Measurements from ENCODE around the gene ZNF804A.

ZNF804A gene

DNA sequence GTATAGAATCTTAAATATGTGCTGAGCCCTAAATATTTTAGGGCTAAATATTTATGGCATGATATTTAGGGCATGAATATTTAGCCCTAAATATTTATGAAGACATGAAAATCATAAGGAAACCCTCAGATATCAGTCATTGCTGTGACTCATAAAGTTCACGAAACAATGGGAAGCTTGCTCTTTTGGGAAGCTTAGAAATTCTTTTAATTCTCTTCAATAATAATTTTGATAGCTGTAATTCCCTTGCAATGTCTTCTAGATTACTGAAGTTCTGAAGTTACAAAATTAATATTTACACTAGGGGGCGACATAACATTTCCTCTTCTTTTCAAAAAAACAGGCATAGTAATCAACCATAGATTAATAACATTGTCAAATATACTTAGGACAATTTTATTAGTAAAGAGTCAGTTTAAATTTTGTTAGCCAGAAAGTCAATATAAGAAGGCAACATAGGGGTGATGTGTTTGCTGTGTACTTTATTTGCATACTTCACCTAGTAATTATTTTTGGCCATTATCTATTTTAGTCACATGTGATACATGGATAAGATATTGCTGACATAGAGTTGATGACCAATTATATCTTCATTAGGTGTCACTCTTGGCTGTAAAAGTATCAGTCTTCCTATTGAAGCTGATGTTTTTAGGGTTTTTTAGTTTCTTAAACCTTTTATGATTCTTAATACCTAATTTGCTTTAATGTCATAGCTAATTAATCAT is 13.2 kb downstream of the ZNF804A start:
- no peak for DNase-seq

DNA sequence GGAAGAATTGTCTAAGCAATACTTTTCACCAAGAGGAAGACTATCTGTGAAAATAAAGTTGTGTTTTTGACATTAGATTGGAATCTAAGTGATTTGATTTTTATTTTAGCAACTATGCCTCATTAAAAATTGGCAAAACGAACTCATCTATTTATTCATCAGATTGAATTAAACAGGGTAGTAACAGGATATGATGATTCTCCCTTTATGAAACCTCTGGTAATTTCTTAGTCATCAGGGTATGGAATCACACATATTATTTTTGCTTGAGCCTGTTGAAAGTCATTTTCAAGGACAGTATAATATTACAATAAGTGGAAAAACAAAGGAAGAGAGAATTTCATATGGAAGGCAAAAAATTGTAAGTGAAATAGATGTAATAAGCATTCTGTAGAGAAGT is 22.0 kb downstream of the ZNF804A start:
- no peak for DNase-seq

DNA sequence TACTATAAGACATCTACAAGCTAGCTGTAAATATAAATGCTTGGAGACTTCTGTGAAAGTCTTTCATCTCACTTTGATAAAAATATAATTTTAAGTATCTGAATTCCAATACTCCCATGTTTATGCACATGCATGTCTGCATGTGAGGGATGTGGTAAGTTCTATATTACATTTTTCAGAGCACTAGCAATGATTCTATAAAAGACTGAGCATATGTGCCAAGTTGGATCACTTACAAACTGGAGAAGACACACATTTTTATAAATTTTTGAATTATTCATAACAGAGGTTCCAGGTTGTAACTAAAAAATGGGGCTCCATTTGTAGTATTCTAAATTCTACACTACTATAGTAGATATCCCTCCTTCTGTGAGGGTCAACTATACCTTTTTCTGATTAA is 26.0 kb downstream of the ZNF804A start:
- DNase-seq, result no peak

DNA sequence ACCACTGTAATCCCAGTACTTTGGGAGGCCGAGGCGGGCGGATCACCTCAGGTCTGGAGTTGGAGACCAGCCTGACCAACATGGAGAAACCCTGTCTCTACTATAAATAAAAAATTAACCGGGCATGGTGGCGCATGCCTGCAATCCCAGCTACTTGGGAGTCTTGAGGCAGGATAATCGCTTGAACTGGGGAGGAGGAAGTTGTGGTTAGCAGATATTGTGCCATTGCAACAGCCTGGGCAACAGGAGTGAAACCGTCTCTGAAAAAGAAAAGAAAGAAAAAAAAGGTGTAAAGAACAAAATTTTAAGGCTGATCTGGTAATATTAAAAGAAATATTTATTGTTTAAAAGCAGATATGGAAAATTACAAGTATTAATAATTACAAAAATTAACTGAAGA is 29.7 kb downstream of the ZNF804A start:
- no peak for DNase-seq

DNA sequence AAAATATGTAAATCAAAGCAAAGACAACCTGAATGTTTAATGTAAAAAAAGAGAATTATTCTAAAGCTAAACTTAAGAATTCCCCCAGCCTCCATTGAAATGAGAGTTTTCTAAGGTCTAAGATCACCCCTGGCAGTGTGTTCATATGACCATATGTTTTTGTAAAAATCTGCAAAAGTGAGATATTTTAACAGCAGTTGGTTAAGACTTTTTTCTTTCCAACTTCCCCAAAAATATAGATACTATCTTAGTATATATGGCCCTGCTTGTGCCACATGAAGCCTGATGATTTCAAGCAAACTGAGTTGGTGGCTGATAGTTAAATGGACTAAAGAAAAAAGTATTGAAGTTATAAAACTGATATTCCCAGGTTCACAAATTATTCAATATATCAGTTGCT is 35.4 kb downstream of the ZNF804A start:
- no peak for DNase-seq

DNA sequence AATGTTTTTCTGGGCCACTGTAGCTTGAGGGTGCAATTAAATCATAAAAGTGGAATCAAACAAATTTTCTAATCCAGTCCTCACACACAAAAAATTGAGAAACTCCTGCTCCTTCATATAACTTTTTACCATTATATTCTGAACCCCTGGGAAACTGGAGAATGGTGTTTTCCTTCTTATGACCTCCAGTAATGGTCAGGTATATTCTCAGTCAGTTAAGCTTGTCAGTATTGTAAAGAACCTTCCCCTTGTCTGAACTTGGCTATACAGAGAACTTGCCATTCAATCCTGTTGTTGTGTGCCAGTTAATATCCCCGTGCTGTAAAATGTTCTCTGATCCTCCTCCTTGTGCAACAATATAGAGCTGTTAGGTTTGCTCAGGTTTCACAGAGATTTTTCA is 39.5 kb downstream of the ZNF804A start:
- no peak for DNase-seq

DNA sequence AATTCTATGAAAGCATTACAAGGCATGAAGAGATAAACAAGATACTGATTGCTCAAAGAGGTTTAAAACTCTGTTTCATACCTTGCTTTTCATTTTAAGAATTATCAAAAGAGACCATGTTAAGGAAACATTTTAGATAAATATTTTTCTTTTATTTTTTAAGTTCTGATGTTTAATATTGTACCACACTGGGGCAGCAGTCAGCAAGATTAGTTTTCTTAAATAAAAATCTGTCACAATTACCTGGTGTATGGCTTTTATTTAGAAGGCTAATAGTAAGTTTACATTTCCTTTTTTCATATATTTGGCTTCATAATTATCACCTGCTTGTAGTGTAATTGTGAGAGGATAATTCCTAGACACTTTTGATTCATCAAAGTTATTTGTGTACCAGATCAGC is 46.4 kb downstream of the ZNF804A start:
- DNase-seq, result no peak

DNA sequence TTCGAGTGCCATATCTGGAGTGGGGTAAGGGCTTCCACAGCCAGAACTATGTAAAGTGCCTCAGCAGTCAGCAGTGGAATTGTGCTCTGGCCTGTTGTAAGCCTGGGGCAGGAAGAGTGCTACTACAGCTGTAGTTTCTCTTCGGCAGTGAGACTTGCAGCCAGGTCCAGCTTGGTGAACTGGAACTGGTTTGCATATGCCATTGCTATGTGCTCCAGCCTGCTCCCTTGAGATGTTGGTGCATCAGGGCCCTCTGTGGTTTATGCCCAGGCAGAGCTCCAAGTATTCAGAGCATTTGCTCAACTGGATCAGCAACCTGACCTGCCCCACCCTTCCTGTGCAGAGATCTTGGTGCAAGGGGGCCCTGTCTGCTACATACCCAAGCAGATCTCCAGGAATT is 47.8 kb downstream of the ZNF804A start:
- DNase-seq, result no peak

DNA sequence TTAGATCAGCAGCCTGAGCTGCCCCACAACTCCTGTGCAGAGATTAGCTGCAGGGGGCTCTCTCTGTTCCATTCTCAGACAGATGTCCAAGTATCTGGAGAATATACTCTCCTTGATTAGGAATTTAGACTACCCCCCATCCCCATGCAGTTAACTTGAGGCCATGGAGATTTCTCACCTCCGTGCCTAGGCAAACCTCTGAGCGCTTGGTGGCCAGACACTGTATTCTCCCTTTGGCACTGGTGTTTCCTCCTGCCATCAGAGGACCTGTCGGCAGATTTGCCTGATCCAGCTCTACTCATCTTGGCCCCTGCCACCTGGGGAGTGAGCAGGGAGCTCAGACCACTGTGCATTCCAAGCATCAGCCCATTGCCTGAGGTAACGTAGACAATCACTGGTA is 48.3 kb downstream of the ZNF804A start:
- DNase-seq, result no peak

DNA sequence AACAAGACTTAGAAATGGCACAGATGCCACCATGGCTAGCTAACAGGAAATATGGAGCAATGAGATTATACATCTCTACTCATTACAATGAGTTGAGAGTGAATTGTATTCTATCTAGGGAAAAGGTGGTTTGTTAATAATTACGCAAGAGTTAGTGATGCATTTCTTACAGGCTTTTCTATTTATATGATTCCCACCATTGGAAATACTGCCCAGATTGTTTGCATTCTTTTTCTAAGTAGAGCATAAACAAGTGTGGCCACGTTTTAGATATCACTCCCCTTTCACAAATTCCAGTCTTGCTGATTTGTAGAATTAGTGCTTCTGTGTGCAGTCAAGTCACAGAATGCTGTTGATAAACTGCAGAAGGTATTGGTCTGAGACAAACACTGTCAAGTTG is 56.6 kb downstream of the ZNF804A start:
- DNase-seq, result no peak

DNA sequence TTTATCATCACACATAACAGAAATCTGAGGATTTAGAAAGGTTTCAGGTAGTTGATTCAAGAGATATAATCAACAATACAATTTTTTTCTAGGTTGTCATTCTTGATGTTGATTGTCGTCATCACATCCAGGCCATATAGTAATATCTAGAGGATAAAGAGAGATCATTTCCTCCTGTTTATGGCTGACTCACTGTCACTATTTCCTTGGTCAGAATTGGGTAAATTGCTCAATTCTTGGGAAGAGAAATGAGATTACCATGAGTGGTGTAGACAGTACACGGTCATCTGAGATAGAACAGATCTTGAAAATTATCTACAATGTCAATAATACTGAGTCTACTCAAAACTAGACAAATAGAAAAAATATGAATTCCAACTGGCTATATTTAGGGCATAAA is 78.8 kb downstream of the ZNF804A start:
- no peak for DNase-seq

DNA sequence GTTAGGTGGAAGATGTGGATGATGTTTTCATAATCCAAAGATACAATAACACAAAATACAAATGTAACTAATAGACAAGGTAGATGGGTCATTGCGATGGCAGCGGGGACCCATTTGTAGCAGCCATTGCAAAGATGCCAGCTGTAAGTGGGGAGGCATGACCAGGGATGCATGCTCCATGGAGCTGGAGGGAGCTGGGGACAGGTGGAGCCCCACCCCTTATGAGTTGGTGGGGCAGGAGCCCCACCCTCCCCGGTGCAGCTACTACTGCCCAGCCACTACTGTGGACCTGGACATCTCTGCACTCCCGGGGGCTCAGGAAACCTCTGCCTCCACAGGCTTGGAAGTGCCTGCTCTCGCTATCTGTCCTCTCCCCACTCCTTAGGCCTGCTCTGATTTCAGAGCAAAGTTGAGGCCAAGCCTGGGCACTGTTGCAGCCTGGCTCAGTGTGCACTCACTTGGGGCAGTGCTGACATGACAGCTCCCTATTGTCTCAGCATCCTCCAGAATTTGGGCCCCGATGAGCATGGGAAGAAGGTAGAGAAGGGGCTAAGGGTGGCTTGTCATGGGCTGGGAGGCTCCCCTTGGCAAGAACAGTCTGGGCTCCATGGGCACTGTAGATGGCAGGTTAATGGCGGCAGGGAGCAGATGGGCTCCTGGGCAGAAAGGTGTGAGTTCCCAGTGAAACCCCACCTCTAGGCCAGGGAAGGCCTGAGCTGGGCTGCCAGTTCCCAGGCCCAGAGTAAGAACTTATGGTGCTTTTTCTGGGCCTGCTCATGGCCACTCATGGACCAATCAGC is 81.1 kb downstream of the ZNF804A start:
- DNase-seq, result no peak

DNA sequence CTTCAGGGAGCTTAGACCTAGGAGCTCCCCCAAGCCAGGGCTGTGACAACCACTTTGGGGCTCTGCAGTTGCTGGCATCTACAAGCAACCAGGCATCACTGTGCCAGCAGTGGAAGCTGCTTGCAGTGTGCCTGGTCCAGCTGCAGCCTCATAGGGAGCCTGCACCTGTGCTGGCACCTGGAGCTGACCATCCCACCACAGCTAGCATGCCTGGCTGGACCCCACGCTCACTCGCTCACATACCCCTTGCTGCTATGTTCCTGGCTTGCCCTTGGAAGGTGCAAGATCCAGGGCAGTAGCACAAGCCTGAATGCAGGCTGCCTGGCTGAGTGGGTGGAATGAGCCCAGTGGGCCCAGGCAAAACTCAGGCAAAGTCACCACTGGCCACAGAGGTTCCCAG is 82.5 kb downstream of the ZNF804A start:
- DNase-seq, result no peak

DNA sequence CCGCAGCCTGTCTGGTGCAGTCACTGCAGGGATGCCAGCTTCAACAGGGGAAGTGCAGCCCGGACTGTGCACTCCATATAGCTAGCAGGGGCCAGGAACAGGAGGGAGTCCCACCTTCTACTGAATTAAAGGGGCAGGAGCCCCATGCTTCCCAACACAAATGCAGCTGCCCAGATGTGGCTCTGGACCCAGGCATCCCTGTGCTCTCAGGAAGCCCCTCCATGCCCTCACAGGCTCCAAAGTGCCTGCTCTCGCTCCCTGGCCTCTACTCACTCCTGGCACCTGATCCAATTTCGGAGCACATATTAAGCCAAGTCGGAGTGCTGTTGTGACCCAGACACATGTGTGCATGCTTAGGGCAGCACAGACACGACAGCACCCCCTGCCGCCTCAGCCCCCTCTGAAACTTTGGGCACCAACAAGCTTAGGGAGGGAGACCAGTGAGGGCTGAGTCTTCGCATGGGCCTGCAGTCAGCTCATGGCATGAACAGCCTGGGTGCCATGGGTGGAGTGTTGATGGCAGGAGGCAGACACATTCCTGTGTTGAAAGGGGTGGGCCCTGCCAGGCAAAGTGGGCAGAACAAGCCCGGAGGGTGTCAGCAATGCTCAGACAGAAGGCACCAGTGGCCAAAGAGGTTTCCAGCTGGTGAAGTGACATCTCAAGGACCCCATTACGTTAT is 83.5 kb downstream of the ZNF804A start:
- DNase-seq, result no peak

DNA sequence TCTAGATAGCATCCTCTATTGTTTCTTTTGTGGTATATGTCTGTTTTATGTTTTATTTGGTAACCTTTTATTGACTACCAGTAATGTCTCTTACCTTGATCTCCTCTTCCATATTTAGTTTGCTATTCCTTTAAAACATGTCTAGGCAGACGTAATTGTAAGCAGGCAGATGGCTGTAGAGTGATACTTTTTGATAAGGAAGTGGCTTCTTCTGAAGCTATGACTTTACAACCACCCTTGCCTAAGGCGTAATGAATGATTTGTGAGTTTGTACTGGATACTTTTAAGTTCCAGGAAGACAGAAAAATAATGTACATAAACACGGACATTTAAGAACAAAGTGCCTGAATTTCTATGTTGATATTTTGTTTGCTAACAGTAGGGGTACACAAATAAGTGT is 85.6 kb downstream of the ZNF804A start:
- DNase-seq, result no peak

DNA sequence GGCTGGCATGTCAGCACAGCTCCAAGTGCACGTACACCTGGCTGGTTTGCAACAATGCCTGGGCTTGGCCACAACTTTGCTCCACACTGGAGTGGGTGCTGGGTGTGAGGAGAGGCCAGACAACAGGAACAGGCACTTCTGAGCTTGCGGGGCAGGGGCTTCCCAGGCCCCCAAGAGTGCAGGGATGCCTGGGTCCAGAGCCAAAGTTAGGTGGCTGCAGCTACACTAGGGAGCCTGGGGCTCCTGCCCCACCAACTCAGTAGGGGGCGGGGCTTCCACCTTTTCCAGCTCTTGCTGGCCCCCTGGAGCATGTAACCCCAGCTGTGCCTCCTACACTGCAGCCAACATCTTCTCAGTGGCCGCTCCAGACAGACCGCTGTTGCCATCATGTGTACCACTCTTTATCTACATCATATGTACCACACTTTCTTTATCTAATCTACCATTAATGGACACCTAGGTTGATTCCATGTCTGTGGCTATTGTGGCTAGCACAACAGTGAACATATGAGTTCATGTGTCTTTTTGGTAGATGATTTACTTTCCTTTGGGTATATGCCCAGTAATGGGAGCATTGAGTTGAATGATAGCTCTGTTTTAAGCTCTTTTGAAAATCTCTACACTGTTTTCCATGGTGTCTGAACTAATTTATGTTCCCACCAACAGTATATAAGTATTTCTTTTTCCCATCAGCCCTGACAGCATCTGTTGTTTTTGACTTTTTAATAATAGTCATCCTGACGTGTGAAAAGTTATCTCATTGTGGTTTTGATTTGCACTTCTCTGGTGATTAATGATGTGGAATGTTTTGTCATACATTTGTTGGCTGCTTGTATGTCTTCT is 87.9 kb downstream of the ZNF804A start:
- DNase-seq, result no peak

DNA sequence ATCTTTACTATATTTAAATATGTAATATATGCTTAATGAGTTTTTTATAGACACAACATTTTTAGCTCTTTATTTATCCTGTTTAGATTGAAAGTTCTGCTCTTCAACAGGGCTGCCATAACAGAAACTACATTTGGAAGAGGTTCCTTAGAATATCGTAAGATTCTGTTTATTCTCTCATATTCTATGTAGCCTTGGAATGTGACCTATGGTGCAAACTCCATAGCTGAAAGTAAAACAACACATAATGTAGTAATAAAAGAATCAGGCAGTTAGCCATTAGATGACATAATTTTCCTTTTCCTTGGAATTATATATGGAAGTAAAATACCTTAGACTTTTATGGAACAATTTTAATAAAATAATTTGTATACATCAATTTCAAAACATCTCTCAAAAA is 91.3 kb downstream of the ZNF804A start:
- no peak for DNase-seq

DNA sequence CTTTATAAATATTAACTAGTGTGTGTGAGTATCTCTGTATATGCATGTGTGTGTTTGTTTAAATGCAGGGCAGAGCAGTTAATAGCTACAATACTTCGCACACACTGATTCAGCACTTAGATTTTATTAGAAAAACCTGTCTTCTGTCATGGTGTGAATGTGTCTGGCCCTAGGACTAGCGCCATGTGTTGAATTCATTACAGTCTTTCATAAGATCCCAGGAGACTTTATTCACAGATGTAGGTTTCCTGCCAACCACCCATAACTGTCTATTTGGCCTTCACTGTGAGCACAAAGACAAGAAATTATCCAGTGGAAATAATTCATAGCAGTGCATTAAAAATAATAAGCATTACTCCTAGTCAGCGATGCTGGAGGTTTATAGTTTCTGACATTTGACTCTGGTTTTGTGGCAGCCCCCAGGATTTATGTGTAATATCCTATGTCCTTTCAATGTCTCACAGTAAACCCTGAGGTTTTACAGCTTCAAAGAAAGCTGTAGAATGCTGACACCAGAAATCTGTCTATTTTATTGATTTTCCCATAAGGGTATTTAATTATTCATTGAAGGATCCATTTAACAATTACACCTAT is 93.9 kb downstream of the ZNF804A start:
- no peak for DNase-seq

DNA sequence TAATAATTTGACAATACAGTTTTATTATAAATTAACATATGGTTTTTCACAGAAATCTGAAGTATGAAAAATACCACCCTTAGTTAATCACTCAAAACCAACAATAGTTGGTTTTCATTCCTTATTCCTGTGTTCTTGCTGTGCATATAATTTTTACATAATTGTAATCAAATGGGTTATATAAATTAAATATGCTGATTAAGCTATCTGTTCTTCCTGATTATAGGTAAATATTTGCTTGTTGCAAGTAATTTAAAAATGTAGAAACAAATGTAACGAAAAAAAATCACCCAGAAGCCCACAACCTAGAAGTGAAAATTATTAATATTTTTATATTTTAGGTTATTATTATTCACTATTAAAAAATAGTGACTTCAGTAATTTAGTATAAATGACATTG is 98.3 kb downstream of the ZNF804A start:
- no peak for DNase-seq

DNA sequence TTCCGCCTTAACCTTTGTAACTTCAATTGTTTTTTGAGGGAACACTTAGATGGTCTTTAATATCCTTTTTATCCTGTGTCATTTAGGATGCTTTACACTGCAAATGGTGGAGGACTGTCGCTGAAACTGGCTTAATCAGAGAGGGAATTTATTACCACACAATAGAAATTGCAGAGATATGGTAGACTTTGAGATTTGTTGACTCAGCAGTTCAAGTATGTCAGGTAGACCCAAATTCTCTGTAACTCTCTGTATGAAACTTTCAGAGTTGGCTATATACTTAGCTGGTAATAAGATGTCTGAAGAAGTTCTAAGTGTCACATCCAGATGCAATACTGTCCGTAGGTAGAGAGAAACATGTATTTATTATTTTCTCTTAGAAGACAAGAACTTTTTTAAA is 100.1 kb downstream of the ZNF804A start:
- no peak for DNase-seq

DNA sequence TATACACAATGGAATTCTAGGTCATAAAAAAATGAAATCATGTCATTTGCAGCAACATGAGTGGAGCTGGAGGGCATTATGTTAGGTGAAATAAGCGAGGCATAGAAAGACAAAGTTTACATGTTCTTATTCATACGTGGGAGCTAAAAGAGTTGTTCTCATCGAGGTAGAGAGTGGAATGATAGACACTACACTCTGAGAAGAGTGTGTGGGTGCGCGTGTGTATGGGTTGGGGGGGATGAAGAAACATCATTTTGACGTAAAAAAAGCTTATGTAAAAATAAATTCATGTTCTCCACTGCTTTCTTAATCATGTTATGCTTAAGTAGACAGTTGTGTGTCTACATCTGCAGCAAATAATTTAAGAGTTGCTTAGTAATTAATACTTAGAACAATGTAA is 123.6 kb downstream of the ZNF804A start:
- DNase-seq, result no peak

DNA sequence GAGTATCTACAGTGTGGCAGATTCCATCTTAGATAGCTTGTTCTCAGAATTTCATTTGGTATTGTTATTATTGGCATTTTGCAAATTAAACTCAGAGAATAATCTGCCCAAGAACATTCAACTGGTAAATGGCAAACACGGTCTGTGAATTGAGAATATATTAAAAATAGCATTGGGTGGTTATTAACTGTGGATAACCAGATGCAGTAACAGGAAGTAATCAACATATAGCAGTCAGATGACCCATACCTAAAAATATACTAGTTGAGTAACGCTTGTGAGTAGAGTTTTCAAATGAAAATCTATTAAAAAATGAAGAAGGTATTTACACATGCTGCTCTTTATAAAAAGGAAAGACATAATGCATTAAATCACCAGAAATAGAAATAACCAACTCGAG is 129.5 kb downstream of the ZNF804A start:
- no peak for DNase-seq

DNA sequence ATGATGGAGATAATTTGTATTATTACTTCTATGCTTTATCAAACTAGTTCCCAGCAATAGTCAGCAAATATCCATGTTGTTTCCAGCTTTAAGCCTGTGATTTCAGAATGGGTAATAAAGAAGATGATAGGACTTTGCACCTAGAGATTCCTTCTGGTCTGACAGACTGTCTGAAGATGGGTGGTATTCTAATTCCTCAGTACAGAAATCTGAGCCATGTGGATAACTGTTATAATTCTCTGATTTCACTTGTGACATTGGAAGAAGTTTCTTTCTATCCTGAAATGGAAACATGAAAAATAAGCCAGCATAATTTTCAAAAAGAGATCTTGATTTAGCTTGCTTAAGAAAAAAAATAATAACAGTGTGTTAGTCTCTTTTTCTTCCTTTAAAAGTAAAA is 130.1 kb downstream of the ZNF804A start:
- no peak for DNase-seq

All from stimulated activated CD4-positive, alpha-beta T cell treated with anti-CD3 and anti-CD28 coated beads, Interleukin-4, amount 100 ng/mL, for 24 hours (primary cell).